GM18519 (cell line): Measurements from ENCODE around the gene NPAS4.
"Not testable (repeated sequence)": the region's sequence is repeated elsewhere in the genome, so short reads cannot be mapped to it uniquely, and the experiment has no call there.

ENCODE experiments used
- ATAC-seq: cut with Tn5 transposase; IDR thresholded peaks from one replicate; pipeline ENCODE4 v1.9.1; 2021; ENCODE audit warnings: mild to moderate bottlenecking, moderate library complexity; ENCODE audit not compliant: unreplicated experiment, low FRiP score

The NPAS4 gene

GRCh38 chr11:66450560-66450959 lies 29.7 kb downstream of the NPAS4 start:
- no peak for ATAC-seq

- no peak for ATAC-seq
Measured at GRCh38 chr11:66451663-66452062, 30.8 kb downstream of the NPAS4 start.

GRCh38 chr11:66454247-66454646 lies 33.4 kb downstream of the NPAS4 start:
- ATAC-seq: no peak

GRCh38 chr11:66454828-66455227 lies 34.0 kb downstream of the NPAS4 start:
- no peak for ATAC-seq

- no peak for ATAC-seq
Measured at GRCh38 chr11:66457826-66458225, 37.0 kb downstream of the NPAS4 start.

- no peak for ATAC-seq
Measured at GRCh38 chr11:66459138-66459778, 38.4 kb downstream of the NPAS4 start.

GRCh38 chr11:66462010-66462409 lies 41.2 kb downstream of the NPAS4 start:
- ATAC-seq: no peak

- no peak for ATAC-seq
Measured at GRCh38 chr11:66462911-66463310, 42.1 kb downstream of the NPAS4 start.

- not testable (repeated sequence) for ATAC-seq
Measured at GRCh38 chr11:66464116-66464515, 43.3 kb downstream of the NPAS4 start.

- no peak for ATAC-seq
Measured at GRCh38 chr11:66464916-66465315, 44.1 kb downstream of the NPAS4 start.

- no peak for ATAC-seq
Measured at GRCh38 chr11:66465373-66466224, 44.8 kb downstream of the NPAS4 start.

- peak; percentile 50 for ATAC-seq
Measured at GRCh38 chr11:66466225-66467033, 45.6 kb downstream of the NPAS4 start, which contains the start of gene PELI3. PELI3 (plus strand) TSS chr11:66466905; CDS start chr11:66468129, 1,224 bp downstream.

- peak; percentile 23 for ATAC-seq
Measured at GRCh38 chr11:66467034-66467659, 46.3 kb downstream of the NPAS4 start.

GRCh38 chr11:66467756-66468155 lies 46.9 kb downstream of the NPAS4 start:
- ATAC-seq: no peak

GRCh38 chr11:66468691-66469090 lies 47.9 kb downstream of the NPAS4 start:
- ATAC-seq: no peak

- no peak for ATAC-seq
Measured at GRCh38 chr11:66469441-66469840, 48.6 kb downstream of the NPAS4 start.

- ATAC-seq: no peak
Measured at GRCh38 chr11:66470015-66470414, 49.2 kb downstream of the NPAS4 start.

GRCh38 chr11:66471142-66471541 lies 50.3 kb downstream of the NPAS4 start:
- ATAC-seq: no peak

GRCh38 chr11:66472054-66472453 lies 51.2 kb downstream of the NPAS4 start:
- no peak for ATAC-seq

GRCh38 chr11:66473167-66473566 lies 52.3 kb downstream of the NPAS4 start:
- ATAC-seq: no peak
